Astrocyte of the spinal cord (primary cell): Measurements from ENCODE around the gene SMCO2.

ENCODE experiments used
- DNase-seq: peaks from one replicate; pipeline ENCODE4 v3.0.0; 2011; ENCODE audit warnings: low read depth, low spot score
- H3K4me3 ChIP-seq: 2 replicates; pipeline ENCODE4 v1.5.1; 2011; ENCODE audit warnings: low read depth, mild to moderate bottlenecking, low read length, moderate library complexity
- in situ Hi-C: cut with HindIII; loops from 2 replicates; pipeline ENCODE4 v1.10.0; 2017; ENCODE audit warnings: low sequenced_read_pairs
- TF ChIP-seq, protein P1 (sequence below): IDR thresholded peaks from 2 replicates; pipeline ENCODE4 v1.5.1; 2012; ENCODE audit warnings: low read depth, mild to moderate bottlenecking, low read length, inconsistent platforms

Gene SMCO2

DNA sequence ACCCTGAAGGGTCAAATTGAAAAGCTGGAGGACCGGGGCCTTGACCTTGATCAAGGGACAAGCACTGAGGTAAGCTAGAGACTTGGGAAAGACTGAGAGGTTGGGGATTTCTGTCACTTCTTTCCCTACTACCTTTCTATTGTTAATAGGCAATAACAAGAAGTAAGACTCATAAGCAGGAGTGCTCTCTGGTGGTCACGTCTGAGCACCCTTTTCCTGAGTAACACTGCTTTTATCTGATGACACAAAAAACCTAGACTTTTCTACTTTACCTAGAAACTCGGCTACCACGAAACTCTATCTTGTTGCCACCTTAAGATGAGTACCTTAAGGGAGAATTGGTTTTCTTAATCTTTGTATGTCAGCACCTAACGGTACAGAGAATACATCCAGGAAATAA is 41.9 kb downstream of the SMCO2 start:
- TF ChIP-seq, protein P1, sequence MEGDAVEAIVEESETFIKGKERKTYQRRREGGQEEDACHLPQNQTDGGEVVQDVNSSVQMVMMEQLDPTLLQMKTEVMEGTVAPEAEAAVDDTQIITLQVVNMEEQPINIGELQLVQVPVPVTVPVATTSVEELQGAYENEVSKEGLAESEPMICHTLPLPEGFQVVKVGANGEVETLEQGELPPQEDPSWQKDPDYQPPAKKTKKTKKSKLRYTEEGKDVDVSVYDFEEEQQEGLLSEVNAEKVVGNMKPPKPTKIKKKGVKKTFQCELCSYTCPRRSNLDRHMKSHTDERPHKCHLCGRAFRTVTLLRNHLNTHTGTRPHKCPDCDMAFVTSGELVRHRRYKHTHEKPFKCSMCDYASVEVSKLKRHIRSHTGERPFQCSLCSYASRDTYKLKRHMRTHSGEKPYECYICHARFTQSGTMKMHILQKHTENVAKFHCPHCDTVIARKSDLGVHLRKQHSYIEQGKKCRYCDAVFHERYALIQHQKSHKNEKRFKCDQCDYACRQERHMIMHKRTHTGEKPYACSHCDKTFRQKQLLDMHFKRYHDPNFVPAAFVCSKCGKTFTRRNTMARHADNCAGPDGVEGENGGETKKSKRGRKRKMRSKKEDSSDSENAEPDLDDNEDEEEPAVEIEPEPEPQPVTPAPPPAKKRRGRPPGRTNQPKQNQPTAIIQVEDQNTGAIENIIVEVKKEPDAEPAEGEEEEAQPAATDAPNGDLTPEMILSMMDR, result peak; percentile 15
- H3K4me3 ChIP-seq, result no peak overlapping the region
- in situ Hi-C loops, result no loop called here
- no peak for DNase-seq

DNA sequence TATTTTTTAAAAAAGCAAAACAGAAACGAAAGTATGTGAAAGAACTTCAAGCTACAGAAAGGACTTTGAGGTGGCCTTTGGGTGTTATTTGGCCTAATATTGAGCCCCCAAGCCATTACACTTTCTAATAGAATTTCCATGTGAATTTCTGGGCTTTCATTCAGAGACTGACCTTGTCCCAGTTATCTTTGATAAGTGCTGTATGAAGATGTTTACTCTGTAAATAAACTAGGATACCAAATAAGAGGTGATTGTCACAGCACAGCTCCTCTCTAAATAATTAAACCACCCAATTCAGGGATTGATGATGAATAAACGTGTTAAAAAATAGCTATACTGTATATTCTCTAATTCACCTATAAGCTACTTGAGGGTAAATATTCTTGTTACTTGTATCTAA is 44.7 kb downstream of the SMCO2 start:
- in situ Hi-C loops, result no loop called here
- TF ChIP-seq, protein P1, result no peak
- no peak for DNase-seq
- no peak overlapping the region for H3K4me3 ChIP-seq

DNA sequence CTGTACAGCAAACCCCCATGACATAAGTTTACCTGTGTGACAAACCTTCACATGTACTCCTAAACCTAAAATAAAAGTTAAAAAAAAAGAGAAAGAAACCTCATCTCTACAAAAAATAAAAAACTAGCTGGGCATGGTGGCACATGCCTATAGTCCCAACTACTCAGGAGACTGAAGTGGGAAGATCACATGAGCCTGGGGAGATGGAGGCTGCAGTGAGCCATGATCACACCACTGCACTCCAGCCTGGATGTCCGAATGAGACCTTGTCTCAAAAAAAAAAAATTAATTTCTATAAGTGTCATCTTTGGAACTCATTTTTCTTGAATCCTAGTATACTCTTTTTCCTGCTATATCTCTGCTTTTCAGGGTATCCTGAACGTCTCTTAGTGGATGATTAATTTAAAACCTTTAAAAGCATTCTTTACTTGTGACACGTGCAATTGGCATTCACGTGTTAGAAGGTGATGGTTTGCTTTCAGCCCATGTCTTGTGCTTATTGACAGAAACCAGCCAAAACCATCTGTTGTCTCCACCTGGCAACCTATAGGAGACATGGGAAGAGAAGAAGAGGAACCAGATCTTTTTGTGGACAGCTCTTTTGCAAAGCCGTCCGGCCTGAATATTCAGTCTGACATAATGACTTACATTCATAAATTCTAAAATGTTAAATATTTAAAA is 46.9 kb downstream of the SMCO2 start:
- DNase-seq, result no peak
- in situ Hi-C loops, result no loop called here
- no peak overlapping the region for H3K4me3 ChIP-seq
- TF ChIP-seq, protein P1, result no peak

DNA sequence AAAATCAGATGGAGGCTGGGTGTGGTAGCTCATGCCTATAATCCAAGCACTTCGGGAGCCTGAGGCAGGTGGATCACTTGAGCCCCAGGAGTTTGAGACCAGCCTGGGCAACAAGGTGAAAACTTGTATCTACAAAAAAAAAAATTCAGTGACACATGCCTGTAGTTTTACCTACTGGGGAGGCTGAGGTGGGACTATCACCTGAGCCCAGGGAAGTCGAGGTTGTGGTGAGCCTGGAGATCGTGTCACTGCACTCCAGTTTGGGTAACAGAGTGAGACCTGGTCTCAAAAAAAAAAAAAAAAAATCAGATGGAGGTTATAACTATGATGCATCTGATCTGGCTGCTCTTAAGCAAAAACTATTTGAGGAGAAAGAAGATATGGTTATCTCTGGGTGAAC is 50.9 kb downstream of the SMCO2 start:
- in situ Hi-C loops, result no loop called here
- no peak overlapping the region for H3K4me3 ChIP-seq
- TF ChIP-seq, protein P1, result no peak
- no peak for DNase-seq

DNA sequence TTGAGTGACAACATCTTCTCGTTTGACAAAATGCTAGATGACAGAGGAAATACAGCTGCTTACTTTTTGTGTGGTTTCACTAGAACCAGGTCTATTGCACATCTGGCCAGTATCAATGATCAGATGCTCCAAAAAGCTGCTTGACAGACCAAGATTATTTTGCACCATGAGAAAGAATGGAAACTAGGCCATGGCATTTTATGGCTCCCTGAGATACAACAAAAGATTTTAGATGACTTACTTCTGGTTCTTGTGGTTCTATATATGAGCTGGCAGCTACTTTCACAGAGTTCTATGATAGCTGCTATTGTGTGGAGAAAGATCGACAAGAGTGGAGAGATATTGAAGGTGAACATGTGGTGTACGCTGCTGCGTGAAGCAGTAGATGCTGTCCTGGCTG is 51.6 kb downstream of the SMCO2 start:
- TF ChIP-seq, protein P1, result no peak
- DNase-seq, result no peak
- no peak overlapping the region for H3K4me3 ChIP-seq
- in situ Hi-C loops, result no loop called here

DNA sequence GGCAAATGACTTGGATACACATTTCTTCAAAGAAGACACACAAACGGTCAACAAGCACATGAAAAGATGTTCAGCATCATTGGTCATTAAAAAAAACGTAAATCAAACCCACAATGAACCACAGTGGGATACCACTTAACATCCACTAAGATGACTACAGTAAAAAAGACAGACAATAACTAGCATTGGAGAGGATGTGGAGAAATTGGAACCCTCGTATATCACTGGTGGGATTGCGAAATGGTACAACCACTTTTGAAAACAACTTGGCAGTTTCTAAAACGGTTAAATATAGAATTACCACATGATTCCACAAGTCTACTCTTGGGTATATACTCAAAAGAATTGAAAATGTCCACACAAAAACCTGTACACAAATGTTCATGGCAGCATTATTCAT is 52.2 kb downstream of the SMCO2 start:
- no peak for DNase-seq
- TF ChIP-seq, protein P1, result no peak
- in situ Hi-C loops, result no loop called here
- no peak overlapping the region for H3K4me3 ChIP-seq
